Measurements from ENCODE around the gene ZNF462.

DNA sequence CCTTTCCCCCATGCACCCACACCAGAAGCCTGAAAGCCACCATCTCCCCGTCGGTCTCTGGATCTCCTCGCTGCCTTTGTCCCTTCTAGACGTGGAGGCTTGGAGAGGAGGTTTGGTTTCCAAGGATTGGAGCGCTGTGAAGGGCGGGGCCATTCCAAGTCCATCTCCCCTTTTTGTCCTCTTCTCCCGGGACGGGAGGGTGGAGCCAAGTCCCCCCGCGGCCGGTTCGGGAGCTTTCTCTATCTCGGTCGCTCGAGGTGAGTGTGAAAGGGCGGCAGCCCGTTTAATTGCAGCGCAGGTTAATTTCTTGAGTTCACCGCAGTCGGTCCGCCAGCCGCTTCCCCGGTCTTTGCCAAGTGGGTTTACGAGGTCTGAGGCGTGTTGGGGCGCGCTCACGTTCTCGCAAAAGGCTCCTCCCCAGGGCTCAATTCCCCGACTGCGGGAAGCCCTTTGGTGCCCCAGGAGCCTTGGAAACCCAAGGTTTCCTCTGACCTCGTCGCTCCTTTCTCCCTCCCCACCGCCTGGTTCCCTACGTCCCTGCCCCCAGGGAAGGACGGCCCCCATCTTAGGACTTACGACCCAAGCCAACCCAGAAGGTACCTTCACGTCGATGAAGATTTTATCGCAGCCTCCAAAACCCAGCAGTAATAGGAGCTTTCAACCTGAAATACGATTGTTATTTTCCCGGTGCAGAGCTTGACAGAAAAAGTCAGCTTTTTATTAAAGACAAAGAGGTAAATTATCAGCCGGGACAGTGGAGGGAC, 2.8 kb upstream of the ZNF462 start:
- no peak for TF ChIP-seq CTCF (IDR thresholded peaks at IDR 0.05)
- no peak for TF ChIP-seq POLR2A (IDR thresholded peaks at IDR 0.05)
